GM12878 (cell line): ENCODE data around the gene CCDC24.

Experiments
- ATF7 ChIP-seq: fragments of 450-650 bp; IDR thresholded peaks from 2 replicates; pipeline ENCODE4 v1.6.1; 2016; ENCODE audit warnings: low read depth, mild to moderate bottlenecking
- CHD1 ChIP-seq: IDR thresholded peaks from 2 replicates; pipeline ENCODE4 v1.6.1; 2012; ENCODE audit warnings: low read depth, low read length, improper control_type of control experiment
- HDAC6 ChIP-seq: fragments of 200-600 bp; sonication (generic); IDR thresholded peaks from one replicate; pipeline ENCODE4 v1.8.0; 2017; ENCODE audit warnings: antibody characterized with exemption; ENCODE audit not compliant: unreplicated experiment
- LARP7 ChIP-seq: fragments of 450-650 bp; IDR thresholded peaks from 2 replicates; pipeline ENCODE4 v1.6.1; 2017; ENCODE audit warnings: mild to moderate bottlenecking
- MXI1 ChIP-seq: fragments of 150-350 bp; IDR thresholded peaks from 2 replicates; pipeline ENCODE4 v1.6.1; 2011; ENCODE audit warnings: low read depth, mild to moderate bottlenecking, inconsistent platforms, low read length, improper control_type of control experiment
- NFIC ChIP-seq: IDR thresholded peaks from 2 replicates; pipeline ENCODE4 v1.6.1; 2012; ENCODE audit warnings: low read depth, mild to moderate bottlenecking, inconsistent platforms, low read length, moderate library complexity
- POLR2AphosphoS2 ChIP-seq: IDR thresholded peaks from 2 replicates; pipeline ENCODE4 v1.6.1; 2011; ENCODE audit warnings: low read depth, mild to moderate bottlenecking, low read length, improper control_type of control experiment, moderate library complexity
- POLR2AphosphoS5 ChIP-seq: IDR thresholded peaks from 2 replicates; pipeline ENCODE4 v1.6.1; 2011; ENCODE audit warnings: mild to moderate bottlenecking, low read length, inconsistent platforms
- RFX5 ChIP-seq: IDR thresholded peaks from 2 replicates; pipeline ENCODE4 v1.6.1; 2011; ENCODE audit warnings: low read depth, low read length, improper control_type of control experiment
- TBL1XR1 ChIP-seq: IDR thresholded peaks from 2 replicates; pipeline ENCODE4 v1.6.1; 2012; ENCODE audit warnings: low read depth, low read length, improper control_type of control experiment
- ZNF24 ChIP-seq: fragments of 450-650 bp; IDR thresholded peaks from 2 replicates; pipeline ENCODE4 v1.6.1; 2017; ENCODE audit warnings: antibody characterized with exemption, mild to moderate bottlenecking

GRCh38 chr1:44036409-44037139, 45.2 kb downstream of the CCDC24 start:
- TF ChIP-seq ATF7 (no peak), ZNF24 (no peak), NFIC (no peak), MXI1 (no peak), LARP7 (no peak), HDAC6 (no peak), RFX5 (no peak), TBL1XR1 (no peak), POLR2AphosphoS5 (no peak), CHD1 (no peak), POLR2AphosphoS2 (no peak)
